Psoas muscle (tissue), 8 donors: ENCODE results near the gene PRKN. TPM values are rescaled to one million over a fixed set of nuclear protein-coding genes. Genes with fewer than 3 reads are reported as not detected.
"Not testable (repeated sequence)": the region's sequence is repeated elsewhere in the genome, so short reads cannot be mapped to it uniquely, and the experiment has no call there.

ENCODE experiments used
- ATAC-seq, 4 donors: fragments of 200-7000 bp; cut with Tn5 transposase; one replicate each; pipeline ENCODE4 v1.9.1; 2020; ENCODE audit warnings: moderate library complexity in 3 of 4, mild to moderate bottlenecking in 2 of 4
- DNase-seq, 2 donors: peaks; one replicate each; pipeline ENCODE4 v3.0.0-alpha.2; 2020
- H3K27ac ChIP-seq: fragments of 200-600 bp; one replicate; pipeline ENCODE4 v1.8.0; 2022
- H3K27me3 ChIP-seq, 3 donors: fragments of 200-600 bp in 1 of 3; one replicate each; pipeline versions ENCODE4 v1.6.1 to v1.8.0; 2013 to 2022; ENCODE audit warnings: low read length in 2 of 3, mild to moderate bottlenecking in 2 of 3, moderate library complexity in 1 of 3; ENCODE audit not compliant: insufficient read depth in 3 of 3
- H3K36me3 ChIP-seq, 2 donors: fragments of 200-600 bp in 1 of 2; one replicate each; pipeline versions ENCODE4 v1.6.1 to v1.8.0; 2013 to 2022; ENCODE audit warnings: low read depth in 1 of 2, mild to moderate bottlenecking in 1 of 2, moderate library complexity in 1 of 2; ENCODE audit not compliant: insufficient read depth in 1 of 2
- H3K4me1 ChIP-seq: fragments of 200-600 bp; one replicate; pipeline ENCODE4 v1.8.0; 2022
- H3K4me3 ChIP-seq: fragments of 200-600 bp; one replicate; pipeline ENCODE4 v1.8.0; 2022; ENCODE audit warnings: mild to moderate bottlenecking
- H3K9me3 ChIP-seq: fragments of 200-600 bp; one replicate; pipeline ENCODE4 v1.8.0; 2022
- CTCF ChIP-seq: fragments of 200-600 bp; IDR thresholded peaks from one replicate; pipeline ENCODE4 v1.8.0; 2022; ENCODE audit warnings: antibody characterized with exemption
- whole genome bisulfite sequencing, 3 donors: extraction: QIAGEN DNeasy Blood & Tissue Kit; methylation state at CpG; one replicate each; pipeline versions ENCODE4 v1.1.6 to v1.1.7; 2013; 5-methylcytosine and 5-hydroxymethylcytosine counted together
- intact Hi-C, 2 donors: fragments of 100-400 bp; cut with DNase I; formaldehyde crosslinking; loops; one replicate each; pipeline versions ENCODE4 v1.11.0 to v1.14.2; 2022
- polyA plus RNA-seq, 3 donors: library from polyadenylated mRNA; stranded (reverse); fragments of 200-250 nt; gene quantifications; one replicate each; pipeline ENCODE4 v1.2.3, GENCODE V29; 2013
- total RNA-seq, 4 donors: library from RNA; stranded (reverse); fragmentation: NEBNext Ultra II Directional in 2 of 4; extraction: Animal tissue kit (Norgen Biotek cat#: 25700) in 2 of 4; gene quantifications; one replicate each; pipeline versions ENCODE4 v1.2.1 to v1.2.4, GENCODE V29; 2021 to 2023
- donor health status: healthy with polysubstance abuse.
- donor health status: DM: no; HTN: no; CAD: no; lungs with moderate emphysema.
- donor health status: Bipolar disorder and iron deficiency.
- donor health status: healthy.
- donor health status: DM: yes; HTN: yes; CAD: no.
- donor health status: DM: no; HTN: no; CAD: no.
- donor health status: DM: no; HTN: no; CAD: no.
- donor health status: DM: yes; HTN: yes; CAD: no.

Gene PRKN
- total and polyA plus RNA-seq, 7 donors: 1.5 to 19.5 (median 11.7) TPM

- intact Hi-C loops: no loop called here
- WGBS, 3 donors: 54 to 59% (median 57%) methylated on average over 3 of the region's 3 CpGs
- no peak for DNase-seq
- no peaks in the 10 kb centered on the region for H3K36me3 ChIP-seq
- H3K27me3 ChIP-seq: no peaks in the 10 kb centered on the region
- no peak overlapping the region for H3K4me3 ChIP-seq
- H3K4me1 ChIP-seq: no peaks in the 10 kb centered on the region
- H3K27ac ChIP-seq: no peak overlapping the region
- no peak for TF ChIP-seq CTCF
- no peaks in the 10 kb centered on the region for H3K9me3 ChIP-seq
- ATAC-seq: no peak
These were observed 1385.5 kb downstream of the PRKN start for GRCh38 chr6:161342039-161342438.

GRCh38 chr6:161341638-161342037 lies 1385.9 kb downstream of the PRKN start:
- intact Hi-C loops: no loop called here

GRCh38 chr6:161338015-161338414 lies 1389.6 kb downstream of the PRKN start:
- no peak for ATAC-seq
- Histone ChIP-seq H3K9me3 (no peaks in the 10 kb centered on the region), H3K4me1 (no peaks in the 10 kb centered on the region), H3K36me3 (no peaks in the 10 kb centered on the region), H3K27ac (no peak overlapping the region), H3K4me3 (no peak overlapping the region), H3K27me3 (no peaks in the 10 kb centered on the region)
- intact Hi-C loops: no loop called here
- no peak for DNase-seq
- TF ChIP-seq CTCF: no peak
- 78 to 80% (median 78%) methylated on average over 3 of the region's 3 CpGs for WGBS, 3 donors

More at GRCh38 chr6:161341638-161342037, 1385.9 kb downstream of the PRKN start:
- 77 to 81% (median 78%) methylated on average over 4 of the region's 4 CpGs for WGBS, 3 donors
- no peaks in the 10 kb centered on the region for H3K9me3 ChIP-seq
- no peaks in the 10 kb centered on the region for H3K4me1 ChIP-seq
- no peaks in the 10 kb centered on the region for H3K36me3 ChIP-seq
- DNase-seq (no peak), ATAC-seq (no peak)
- no peak overlapping the region for H3K27ac ChIP-seq
- no peaks in the 10 kb centered on the region for H3K27me3 ChIP-seq
- H3K4me3 ChIP-seq: no peak overlapping the region
- no peak for TF ChIP-seq CTCF

DNA sequence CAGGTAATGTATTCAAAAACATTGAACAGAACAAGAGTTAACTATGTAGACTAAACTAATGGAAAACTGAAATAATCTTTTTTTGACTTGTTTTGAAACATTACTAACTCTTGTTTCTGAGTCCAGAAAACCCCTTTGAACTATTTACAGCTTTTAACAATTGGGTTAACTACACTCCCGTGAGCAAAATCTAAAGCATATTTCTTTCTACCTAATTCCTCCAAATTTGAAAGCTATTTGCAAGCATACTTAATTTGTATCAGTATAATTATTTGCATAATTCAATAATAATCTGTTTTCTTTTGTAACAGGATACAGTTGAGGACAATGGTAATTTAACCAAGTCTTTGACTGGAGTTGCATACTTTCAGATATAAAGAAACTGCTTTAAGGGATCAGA lies 1391.1 kb downstream of the PRKN start:
- no peaks in the 10 kb centered on the region for H3K4me1 ChIP-seq
- no peaks in the 10 kb centered on the region for H3K9me3 ChIP-seq
- no peaks in the 10 kb centered on the region for H3K36me3 ChIP-seq
- no peak overlapping the region for H3K4me3 ChIP-seq
- WGBS, 3 donors: 92 to 94% (median 94%) methylated on average over 1 of the region's 1 CpG
- ATAC-seq (no peak), DNase-seq (no peak)
- intact Hi-C loops: no loop called here
- no peaks in the 10 kb centered on the region for H3K27me3 ChIP-seq
- H3K27ac ChIP-seq: no peak overlapping the region
- TF ChIP-seq CTCF: no peak

- Histone ChIP-seq H3K4me3 (no peak overlapping the region), H3K27ac (no peak overlapping the region), H3K27me3 (no peaks in the 10 kb centered on the region), H3K9me3 (no peaks in the 10 kb centered on the region), H3K4me1 (no peaks in the 10 kb centered on the region), H3K36me3 (no peaks in the 10 kb centered on the region)
- TF ChIP-seq CTCF: no peak
- 76 to 86% (median 77%) methylated on average over 8 of the region's 8 CpGs for WGBS, 3 donors
- intact Hi-C loops: no loop called here
- DNase-seq (no peak), ATAC-seq (no peak)
These were observed 1394.2 kb downstream of the PRKN start for GRCh38 chr6:161333410-161333809.

- ATAC-seq: not testable (repeated sequence)
- 80 to 85% (median 83%) methylated on average over 4 of the region's 4 CpGs for WGBS, 3 donors
These were observed 1396.0 kb downstream of the PRKN start for GRCh38 chr6:161331402-161332081.

More at GRCh38 chr6:161331402-161332081, 1396.0 kb downstream of the PRKN start:
- H3K9me3 ChIP-seq, intact Hi-C loops, H3K27me3 ChIP-seq, DNase-seq, H3K4me1 ChIP-seq, H3K36me3 ChIP-seq, H3K4me3 ChIP-seq, H3K27ac ChIP-seq: not testable (repeated sequence)
